ENCODE measurements around the gene MYO1B. TPM values are rescaled to one million over a fixed set of nuclear protein-coding genes. Genes with fewer than 3 reads are reported as not detected.

MYO1B gene
- total RNA-seq, 1 donor from 2014 or later: 43.7 TPM

GRCh38 chr2:191262436-191262835, 17.2 kb downstream of the MYO1B start:
- DNase-seq (ENCODE audit: extremely low spot score in 2 of 2): no peak
- H3K27ac ChIP-seq: no peak overlapping the region
- H3K4me3 ChIP-seq: no peak overlapping the region
- TF ChIP-seq CTCF (IDR thresholded peaks at IDR 0.05) (no peak), POLR2A (IDR thresholded peaks at IDR 0.05) (no peak), POLR2AphosphoS5 (IDR thresholded peaks at IDR 0.05; ENCODE audit: insufficient read depth in 1 of 2, low read depth in 1 of 2) (no peak)
- peaks cover 29% of the 10 kb centered on the region for H3K4me1 ChIP-seq
- no peaks in the 10 kb centered on the region for H3K27me3 ChIP-seq
- H3K9me3 ChIP-seq: no peaks in the 10 kb centered on the region
- H3K36me3 ChIP-seq: no peaks in the 10 kb centered on the region
- intact Hi-C loops (cut with DNase I): no loop called here

GRCh38 chr2:191263050-191263449, 17.8 kb downstream of the MYO1B start:
- Histone ChIP-seq H3K4me1 (peaks cover 29% of the 10 kb centered on the region), H3K27me3 (no peaks in the 10 kb centered on the region), H3K9me3 (no peaks in the 10 kb centered on the region), H3K27ac (no peak overlapping the region), H3K4me3 (no peak overlapping the region), H3K36me3 (no peaks in the 10 kb centered on the region)
- no peak for DNase-seq (ENCODE audit: extremely low spot score in 2 of 2)
- TF ChIP-seq CTCF (IDR thresholded peaks at IDR 0.05): no peak
- TF ChIP-seq POLR2AphosphoS5 (IDR thresholded peaks at IDR 0.05; ENCODE audit: insufficient read depth in 1 of 2, low read depth in 1 of 2): no peak
- TF ChIP-seq POLR2A (IDR thresholded peaks at IDR 0.05): no peak
- intact Hi-C loops (cut with DNase I): no loop called here

GRCh38 chr2:191264647-191265081, 19.5 kb downstream of the MYO1B start:
- H3K27ac ChIP-seq: peak overlapping the region; percentile 21
- H3K9me3 ChIP-seq: no peaks in the 10 kb centered on the region
- H3K36me3 ChIP-seq: no peaks in the 10 kb centered on the region
- peaks cover 21% of the 10 kb centered on the region for H3K4me1 ChIP-seq
- no peak for TF ChIP-seq POLR2A (IDR thresholded peaks at IDR 0.05)
- TF ChIP-seq POLR2AphosphoS5 (IDR thresholded peaks at IDR 0.05; ENCODE audit: insufficient read depth in 1 of 2, low read depth in 1 of 2): no peak
- no peak for TF ChIP-seq CTCF (IDR thresholded peaks at IDR 0.05)
- intact Hi-C loops (cut with DNase I): no loop called here
- no peak for DNase-seq (ENCODE audit: extremely low spot score in 2 of 2)
- no peak overlapping the region for H3K4me3 ChIP-seq
- no peaks in the 10 kb centered on the region for H3K27me3 ChIP-seq

GRCh38 chr2:191265311-191266170, 20.3 kb downstream of the MYO1B start:
- H3K4me1 ChIP-seq: peaks cover 21% of the 10 kb centered on the region
- intact Hi-C loops (cut with DNase I): no loop called here
- H3K9me3 ChIP-seq: no peaks in the 10 kb centered on the region
- H3K36me3 ChIP-seq: no peaks in the 10 kb centered on the region
- H3K4me3 ChIP-seq: no peak overlapping the region
- H3K27ac ChIP-seq: peak overlapping the region; percentile 21
- no peaks in the 10 kb centered on the region for H3K27me3 ChIP-seq
- no peak for TF ChIP-seq POLR2A (IDR thresholded peaks at IDR 0.05)
- no peak for TF ChIP-seq POLR2AphosphoS5 (IDR thresholded peaks at IDR 0.05; ENCODE audit: insufficient read depth in 1 of 2, low read depth in 1 of 2)
- TF ChIP-seq CTCF (IDR thresholded peaks at IDR 0.05): no peak
- DNase-seq (ENCODE audit: extremely low spot score in 2 of 2): no peak

- TF ChIP-seq CTCF (IDR thresholded peaks at IDR 0.05): no peak
- TF ChIP-seq POLR2A (IDR thresholded peaks at IDR 0.05): no peak
- no peak for TF ChIP-seq POLR2AphosphoS5 (IDR thresholded peaks at IDR 0.05; ENCODE audit: insufficient read depth in 1 of 2, low read depth in 1 of 2)
- intact Hi-C loops (cut with DNase I): no loop called here
- Histone ChIP-seq H3K9me3 (no peaks in the 10 kb centered on the region), H3K27me3 (no peaks in the 10 kb centered on the region), H3K36me3 (no peaks in the 10 kb centered on the region), H3K4me3 (no peak overlapping the region), H3K4me1 (peaks cover 21% of the 10 kb centered on the region), H3K27ac (peak overlapping the region; percentile 21)
- no peak for DNase-seq (ENCODE audit: extremely low spot score in 2 of 2)
Observed at GRCh38 chr2:191266201-191266600, 21.0 kb downstream of the MYO1B start.

Measured in vagina (tissue), 2 donors.